Left lung (tissue), 10 donors: ENCODE measurements around the gene PITX1. TPM values are rescaled to one million over a fixed set of nuclear protein-coding genes. Genes with fewer than 3 reads are reported as not detected.

Source experiments
- ATAC-seq: fragments of 200-7000 bp; cut with Tn5 transposase; one replicate; pipeline ENCODE4 v1.9.1; 2020; ENCODE audit warnings: moderate library complexity
- DNase-seq, 4 donors: peaks; one replicate each; pipeline ENCODE4 v3.0.0-alpha.2; 2013 to 2020
- H3K27ac ChIP-seq, 2 donors: fragments of 200-600 bp; sonication (generic) in 1 of 2; one replicate each; pipeline versions ENCODE4 v1.5.0 to v1.8.0; 2020 to 2021
- H3K27me3 ChIP-seq, 2 donors: fragments of 200-600 bp; sonication (generic) in 1 of 2; one replicate each; pipeline versions ENCODE4 v1.5.0 to v1.8.0; 2020 to 2021
- H3K36me3 ChIP-seq, 2 donors: fragments of 200-600 bp; sonication (generic) in 1 of 2; one replicate each; pipeline versions ENCODE4 v1.5.0 to v1.8.0; 2020 to 2021
- H3K4me1 ChIP-seq, 2 donors: fragments of 200-600 bp; one replicate each; pipeline ENCODE4 v1.8.0; 2021
- H3K4me3 ChIP-seq, 2 donors: fragments of 200-600 bp; sonication (generic) in 1 of 2; one replicate each; pipeline versions ENCODE4 v1.5.0 to v1.8.0; 2020 to 2021; ENCODE audit warnings: mild to moderate bottlenecking in 1 of 2
- H3K9me3 ChIP-seq, 2 donors: fragments of 200-600 bp; sonication (generic) in 1 of 2; one replicate each; pipeline versions ENCODE4 v1.5.0 to v1.8.0; 2020 to 2021
- CTCF ChIP-seq, 2 donors: fragments of 200-600 bp; sonication (generic) in 1 of 2; IDR thresholded peaks; one replicate each; pipeline versions ENCODE4 v1.5.0 to v1.8.0; 2021; ENCODE audit warnings: antibody characterized with exemption in 2 of 2
- intact Hi-C, 2 donors: fragments of 100-400 bp; cut with DNase I; formaldehyde crosslinking; loops; one replicate each; pipeline versions ENCODE4 v1.11.2 to v1.14.2; 2022
- polyA plus RNA-seq, 6 donors: library from polyadenylated mRNA; unstranded; fragments of 120-200 nt; gene quantifications; one replicate each; pipeline ENCODE4 v1.2.1, GENCODE V29; 2013; ENCODE audit not compliant: insufficient read length in 6 of 6
- total RNA-seq, 2 donors: library from RNA; stranded (reverse); fragmentation: NEBNext Ultra II Directional; extraction: Animal tissue kit (Norgen Biotek cat#: 25700); gene quantifications; one replicate each; pipeline ENCODE4 v1.2.1, GENCODE V29; 2021
- donor health status: DM: no; HTN: yes; CAD: no.
- donor health status: DM: no; HTN: no; CAD: no.

Gene PITX1
- total and polyA plus RNA-seq, 8 donors: 0.17 to 0.68 (median 0.32) TPM; not detected in 1

GRCh38 chr5:135020111-135020895 is 13.7 kb downstream of the PITX1 start:
- no peaks in the 10 kb centered on the region for H3K4me1 ChIP-seq
- TF ChIP-seq CTCF (IDR thresholded peaks at IDR 0.05): no peak
- ATAC-seq: no peak

GRCh38 chr5:135019314-135019713 is 14.7 kb downstream of the PITX1 start:
- intact Hi-C loops: no loop called here

More at GRCh38 chr5:135020111-135020895, 13.7 kb downstream of the PITX1 start:
- peaks cover 0 to 30% of the 10 kb centered on the region in 2 donors for H3K27me3 ChIP-seq
- no peak overlapping the region for H3K4me3 ChIP-seq
- intact Hi-C loops: no loop called here
- H3K9me3 ChIP-seq: no peaks in the 10 kb centered on the region
- no peak overlapping the region for H3K27ac ChIP-seq
- H3K36me3 ChIP-seq: no peaks in the 10 kb centered on the region
- peak in 2 of 4 donors; percentile 17 to 41 for DNase-seq

GRCh38 chr5:135018457-135018856 is 15.6 kb downstream of the PITX1 start:
- H3K36me3 ChIP-seq: no peaks in the 10 kb centered on the region
- intact Hi-C loops: no loop called here
- no peak for TF ChIP-seq CTCF (IDR thresholded peaks at IDR 0.05)

More at GRCh38 chr5:135019314-135019713, 14.7 kb downstream of the PITX1 start:
- peaks cover 0 to 20% of the 10 kb centered on the region in 2 donors for H3K27me3 ChIP-seq
- no peaks in the 10 kb centered on the region for H3K36me3 ChIP-seq
- DNase-seq (peak in 2 of 4 donors; percentile 17 to 26), ATAC-seq (no peak)
- no peak overlapping the region for H3K4me3 ChIP-seq
- no peak overlapping the region for H3K27ac ChIP-seq
- no peak for TF ChIP-seq CTCF (IDR thresholded peaks at IDR 0.05)
- H3K9me3 ChIP-seq: no peaks in the 10 kb centered on the region
- no peaks in the 10 kb centered on the region for H3K4me1 ChIP-seq

GRCh38 chr5:135016861-135017290 is 17.2 kb downstream of the PITX1 start:
- no peak for TF ChIP-seq CTCF (IDR thresholded peaks at IDR 0.05)
- Histone ChIP-seq H3K36me3 (no peaks in the 10 kb centered on the region), H3K4me1 (no peaks in the 10 kb centered on the region), H3K9me3 (no peaks in the 10 kb centered on the region), H3K27ac (no peak overlapping the region), H3K4me3 (no peak overlapping the region), H3K27me3 (peaks cover 0 to 4% of the 10 kb centered on the region in 2 donors)
- DNase-seq (peak in 2 of 4 donors; percentile 17 to 62), ATAC-seq (no peak)
- intact Hi-C loops: no loop called here

More at GRCh38 chr5:135018457-135018856, 15.6 kb downstream of the PITX1 start:
- ATAC-seq (no peak), DNase-seq (peak in 2 of 4 donors; percentile 18 to 40)
- Histone ChIP-seq H3K4me1 (no peaks in the 10 kb centered on the region), H3K27me3 (peaks cover 0 to 12% of the 10 kb centered on the region in 2 donors), H3K4me3 (no peak overlapping the region), H3K27ac (no peak overlapping the region), H3K9me3 (no peaks in the 10 kb centered on the region)

GRCh38 chr5:135015942-135016341 is 18.1 kb downstream of the PITX1 start:
- ATAC-seq (no peak), DNase-seq (no peak)
- Histone ChIP-seq H3K27me3 (peaks cover 0 to 4% of the 10 kb centered on the region in 2 donors), H3K27ac (no peak overlapping the region), H3K4me3 (no peak overlapping the region), H3K4me1 (no peaks in the 10 kb centered on the region), H3K9me3 (no peaks in the 10 kb centered on the region), H3K36me3 (no peaks in the 10 kb centered on the region)
- intact Hi-C loops: no loop called here
- no peak for TF ChIP-seq CTCF (IDR thresholded peaks at IDR 0.05)
